ENCODE results near the gene DSCAML1. TPM values are rescaled to one million over a fixed set of nuclear protein-coding genes. Genes with fewer than 3 reads are reported as not detected.

DSCAML1 gene
- total RNA-seq, 4 donors from 2014 or later = 0.29 to 29.1 (median 3.4) TPM

- intact Hi-C loops (cut with DNase I; ENCODE audit: low total_unique reads) = no loop called here
- Histone ChIP-seq H3K4me1 (no peaks in the 10 kb centered on the region), H3K36me3 (no peaks in the 10 kb centered on the region), H3K4me3 (no peak overlapping the region), H3K27ac (no peak overlapping the region), H3K27me3 (no peaks in the 10 kb centered on the region), H3K9me3 (no peaks in the 10 kb centered on the region)
- TF ChIP-seq POLR2A (IDR thresholded peaks at IDR 0.05) = no peak
- no peak for TF ChIP-seq CTCF (IDR thresholded peaks at IDR 0.05)
- no peak for DNase-seq
Observed at GRCh38 chr11:117580866-117581265, 216.2 kb downstream of the DSCAML1 start.

- no peak for TF ChIP-seq POLR2A (IDR thresholded peaks at IDR 0.05)
- TF ChIP-seq CTCF (IDR thresholded peaks at IDR 0.05) = no peak
- no peaks in the 10 kb centered on the region for H3K36me3 ChIP-seq
- intact Hi-C loops (cut with DNase I; ENCODE audit: low total_unique reads) = no loop called here
- no peak overlapping the region for H3K4me3 ChIP-seq
- no peaks in the 10 kb centered on the region for H3K9me3 ChIP-seq
- H3K27ac ChIP-seq = no peak overlapping the region
- no peak for DNase-seq
- no peaks in the 10 kb centered on the region for H3K27me3 ChIP-seq
- H3K4me1 ChIP-seq = no peaks in the 10 kb centered on the region
Observed at GRCh38 chr11:117579161-117579560, 217.9 kb downstream of the DSCAML1 start.

- Histone ChIP-seq H3K27me3 (no peaks in the 10 kb centered on the region), H3K9me3 (no peaks in the 10 kb centered on the region), H3K4me3 (no peak overlapping the region), H3K36me3 (no peaks in the 10 kb centered on the region), H3K27ac (no peak overlapping the region), H3K4me1 (no peaks in the 10 kb centered on the region)
- intact Hi-C loops (cut with DNase I; ENCODE audit: low total_unique reads) = no loop called here
- no peak for TF ChIP-seq CTCF (IDR thresholded peaks at IDR 0.05)
- no peak for DNase-seq
Observed at GRCh38 chr11:117575856-117576255, 221.2 kb downstream of the DSCAML1 start.

- H3K9me3 ChIP-seq = no peaks in the 10 kb centered on the region
- H3K27ac ChIP-seq = no peak overlapping the region
- H3K4me3 ChIP-seq = no peak overlapping the region
- H3K27me3 ChIP-seq = no peaks in the 10 kb centered on the region
- DNase-seq = no peak
- no peaks in the 10 kb centered on the region for H3K36me3 ChIP-seq
- TF ChIP-seq CTCF (IDR thresholded peaks at IDR 0.05) (no peak), POLR2A (IDR thresholded peaks at IDR 0.05) (no peak)
- H3K4me1 ChIP-seq = no peaks in the 10 kb centered on the region
- intact Hi-C loops (cut with DNase I; ENCODE audit: low total_unique reads) = no loop called here
Observed at GRCh38 chr11:117574551-117574950, 222.5 kb downstream of the DSCAML1 start.

GRCh38 chr11:117573326-117573725 is 223.7 kb downstream of the DSCAML1 start:
- TF ChIP-seq POLR2A (IDR thresholded peaks at IDR 0.05) (no peak), CTCF (IDR thresholded peaks at IDR 0.05) (no peak)
- no peak overlapping the region for H3K27ac ChIP-seq
- DNase-seq = no peak
- no peaks in the 10 kb centered on the region for H3K27me3 ChIP-seq
- intact Hi-C loops (cut with DNase I; ENCODE audit: low total_unique reads) = no loop called here
- no peaks in the 10 kb centered on the region for H3K4me1 ChIP-seq
- no peak overlapping the region for H3K4me3 ChIP-seq
- H3K9me3 ChIP-seq = no peaks in the 10 kb centered on the region
- no peaks in the 10 kb centered on the region for H3K36me3 ChIP-seq

Measured in uterus (tissue), 4 donors.